Gastrocnemius medialis (tissue), 4 donors: ENCODE measurements around the gene HERPUD1.

Experiments used
- POLR2A ChIP-seq, 2 donors: fragments of 450-650 bp; IDR thresholded peaks; one replicate each; pipeline ENCODE4 v1.6.1; 2017; ENCODE audit warnings: antibody characterized with exemption in 2 of 2, mild to moderate bottlenecking in 2 of 2, moderate library complexity in 2 of 2
- TF ChIP-seq, protein P1 (sequence below), 5 experiments: fragments of 450-650 bp in 3 of 5; fragments of 200-600 bp in 2 of 5; sonication (generic) in 2 of 5; IDR thresholded peaks in 4 of 5; conservative IDR thresholded peaks in 1 of 5; 1 replicate in 4 of 5; 2 replicates in 1 of 5; pipeline ENCODE4 v1.5.1; 2016 to 2019; ENCODE audit warnings: antibody characterized with exemption in 5 of 5, mild to moderate bottlenecking in 3 of 5, moderate library complexity in 3 of 5

DNA sequence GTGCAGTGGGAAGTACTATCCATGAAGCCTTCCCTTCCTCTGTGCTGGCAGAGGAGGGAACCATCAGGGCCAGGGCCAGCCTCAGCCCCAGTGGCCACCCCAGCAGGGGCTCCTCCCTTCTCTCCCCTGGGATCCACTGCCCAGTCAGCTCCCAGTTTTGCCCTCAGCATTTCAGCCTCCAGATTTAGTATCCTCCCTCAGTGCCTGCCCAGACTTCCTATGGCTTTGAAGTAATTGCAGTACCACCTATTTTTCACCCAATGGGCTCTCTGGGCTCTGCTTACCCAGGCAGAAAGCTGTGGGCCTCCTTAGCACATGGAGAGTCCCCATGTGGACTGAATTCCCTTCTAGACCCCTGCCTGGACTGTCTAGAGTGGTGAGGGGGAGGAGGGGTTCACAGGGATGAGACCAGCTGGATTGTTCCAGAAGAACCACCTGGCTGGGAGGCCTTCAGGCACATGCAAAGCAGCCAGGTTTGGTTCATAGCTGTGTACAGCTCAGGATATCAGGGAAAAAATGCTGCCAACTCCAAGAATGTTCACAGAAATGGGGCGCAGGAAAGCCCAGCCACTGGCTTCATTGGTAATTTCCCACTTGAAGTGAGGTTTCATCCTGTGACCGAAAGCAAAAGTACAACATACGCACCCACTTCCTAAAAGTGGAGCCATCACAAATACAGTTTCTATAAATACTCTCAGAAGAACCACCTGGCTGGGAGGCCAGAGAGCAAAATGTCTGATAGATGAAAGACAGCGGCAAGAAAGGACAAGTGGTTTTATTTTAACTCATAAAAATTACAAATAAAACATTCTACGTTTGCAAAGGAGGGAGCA is 15.2 kb upstream of the HERPUD1 start:
- TF ChIP-seq, protein P1, sequence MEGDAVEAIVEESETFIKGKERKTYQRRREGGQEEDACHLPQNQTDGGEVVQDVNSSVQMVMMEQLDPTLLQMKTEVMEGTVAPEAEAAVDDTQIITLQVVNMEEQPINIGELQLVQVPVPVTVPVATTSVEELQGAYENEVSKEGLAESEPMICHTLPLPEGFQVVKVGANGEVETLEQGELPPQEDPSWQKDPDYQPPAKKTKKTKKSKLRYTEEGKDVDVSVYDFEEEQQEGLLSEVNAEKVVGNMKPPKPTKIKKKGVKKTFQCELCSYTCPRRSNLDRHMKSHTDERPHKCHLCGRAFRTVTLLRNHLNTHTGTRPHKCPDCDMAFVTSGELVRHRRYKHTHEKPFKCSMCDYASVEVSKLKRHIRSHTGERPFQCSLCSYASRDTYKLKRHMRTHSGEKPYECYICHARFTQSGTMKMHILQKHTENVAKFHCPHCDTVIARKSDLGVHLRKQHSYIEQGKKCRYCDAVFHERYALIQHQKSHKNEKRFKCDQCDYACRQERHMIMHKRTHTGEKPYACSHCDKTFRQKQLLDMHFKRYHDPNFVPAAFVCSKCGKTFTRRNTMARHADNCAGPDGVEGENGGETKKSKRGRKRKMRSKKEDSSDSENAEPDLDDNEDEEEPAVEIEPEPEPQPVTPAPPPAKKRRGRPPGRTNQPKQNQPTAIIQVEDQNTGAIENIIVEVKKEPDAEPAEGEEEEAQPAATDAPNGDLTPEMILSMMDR (IDR thresholded peaks at IDR 0.05 in 4 of 5, conservative IDR thresholded peaks at IDR 0.05 in 1 of 5) = no peak
- TF ChIP-seq POLR2A (IDR thresholded peaks at IDR 0.05) = no peak
